Measurements from ENCODE around the gene ADAM22.

DNA sequence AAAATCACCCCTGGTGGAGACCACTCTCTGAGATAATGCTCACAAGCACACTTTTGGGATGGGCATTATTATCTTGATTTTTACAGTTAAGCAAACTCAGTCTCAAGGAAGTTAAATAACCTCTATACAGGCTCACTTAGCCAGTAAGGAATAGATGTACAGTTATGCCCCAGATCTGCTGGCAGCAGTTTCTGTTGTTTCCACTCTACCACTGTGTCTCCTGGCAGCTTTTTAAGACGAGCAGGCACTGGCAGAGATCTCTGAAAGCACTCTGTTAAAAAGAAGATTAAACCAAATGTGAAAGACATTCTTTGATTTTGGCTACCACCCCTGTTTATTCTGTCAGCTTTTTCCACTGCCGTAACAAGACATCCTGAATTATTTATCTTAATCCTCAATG is 212.6 kb downstream of the ADAM22 start:
- TF ChIP-seq PAX5 (IDR thresholded peaks at IDR 0.05; ENCODE audit: insufficient read depth, low read length, severe bottlenecking) (no peak), POLR2A (IDR thresholded peaks at IDR 0.05; ENCODE audit: low read depth, low read length) (no peak), POLR2AphosphoS5 (IDR thresholded peaks at IDR 0.05; ENCODE audit: low read depth, low read length) (no peak), SPI1 (IDR thresholded peaks at IDR 0.05; ENCODE audit: low read depth, low read length) (no peak), TAF1 (IDR thresholded peaks at IDR 0.05; ENCODE audit: low read depth, low read length) (no peak), POU2F2 (IDR thresholded peaks at IDR 0.05; ENCODE audit: low read depth, low read length) (no peak)

All from GM12891 (cell line).